ENCODE data around the gene TPM4.
"Not testable (repeated sequence)": the region's sequence is repeated elsewhere in the genome, so short reads cannot be mapped to it uniquely, and the experiment has no call there.

TPM4 gene

GRCh38 chr19:16074488-16075365 lies 1.6 kb upstream of the TPM4 start:
- DNase-seq = no peak

GRCh38 chr19:16075430-16076153 lies 703 bp upstream of the TPM4 start:
- no peak for DNase-seq

- no peak for DNase-seq
Observed at GRCh38 chr19:16076958-16077611, 790 bp downstream of the TPM4 start.

GRCh38 chr19:16077984-16078758 lies 1.9 kb downstream of the TPM4 start:
- DNase-seq = no peak

GRCh38 chr19:16078759-16079707 lies 2.7 kb downstream of the TPM4 start:
- DNase-seq = peak; percentile 59

- no peak for DNase-seq
Observed at GRCh38 chr19:16084067-16084685, 7.9 kb downstream of the TPM4 start.

GRCh38 chr19:16085115-16085514 lies 8.8 kb downstream of the TPM4 start:
- no peak for DNase-seq

- DNase-seq = not testable (repeated sequence)
Observed at GRCh38 chr19:16087404-16087803, 11.1 kb downstream of the TPM4 start.

GRCh38 chr19:16087940-16088339 lies 11.6 kb downstream of the TPM4 start:
- no peak for DNase-seq

- DNase-seq = no peak
Observed at GRCh38 chr19:16088351-16089009, 12.2 kb downstream of the TPM4 start.

GRCh38 chr19:16089010-16089846 lies 12.9 kb downstream of the TPM4 start:
- no peak for DNase-seq

GRCh38 chr19:16091546-16092475 lies 15.5 kb downstream of the TPM4 start:
- no peak for DNase-seq

- DNase-seq = no peak
Observed at GRCh38 chr19:16094360-16095070, 18.2 kb downstream of the TPM4 start.

GRCh38 chr19:16095071-16095571 lies 18.8 kb downstream of the TPM4 start:
- DNase-seq = no peak

GRCh38 chr19:16096280-16096855 lies 20.1 kb downstream of the TPM4 start:
- DNase-seq = no peak

- DNase-seq = no peak
Observed at GRCh38 chr19:16098416-16098768, 22.1 kb downstream of the TPM4 start.

GRCh38 chr19:16098821-16099220 lies 22.5 kb downstream of the TPM4 start:
- no peak for DNase-seq

All from activated CD4-positive, alpha-beta T cell treated with anti-CD3 and anti-CD28 coated beads, Interleukin-2, amount 50 U/mL, for 1 hour (primary cell).